ENCODE measurements around the gene ENPP5. TPM values are rescaled to one million over a fixed set of nuclear protein-coding genes. Genes with fewer than 3 reads are reported as not detected.

ENPP5 gene
- total RNA-seq, 1 experiment from 2014 or later = not detected

DNA sequence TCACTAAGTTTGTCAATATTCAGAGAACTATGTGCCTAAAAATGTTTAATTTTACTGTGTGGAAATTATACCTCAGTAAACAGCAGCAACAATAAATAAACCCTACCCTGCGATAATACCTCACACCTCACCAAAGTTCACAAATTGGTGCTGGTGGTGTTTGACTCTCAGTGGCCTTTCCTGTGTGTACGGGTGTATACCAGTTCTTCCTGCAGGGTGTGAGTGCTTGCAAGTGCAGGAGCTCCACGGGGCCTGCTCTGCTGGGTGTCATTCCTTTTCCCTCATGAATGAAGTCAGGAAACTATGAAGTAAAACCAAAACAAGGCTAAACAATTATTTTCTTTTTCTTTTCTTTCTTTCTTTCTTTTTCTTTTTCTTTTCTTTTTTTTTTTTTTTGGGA lies 4.1 kb upstream of the ENPP5 start:
- POLR2A ChIA-PET = interaction anchor here (0.6 kb wide), 1 partner anchor 21 kb away, joined by 3 read pairs; no protein-coding TSS in a partner anchor
- Histone ChIP-seq H3K36me3 (ENCODE audit: control insufficient read depth, insufficient read depth, low read length) (no peaks in the 10 kb centered on the region; the same call in 1 of the 2 replicates), H3K27ac (ENCODE audit: low read length) (no peak overlapping the region), H3K9me3 (ENCODE audit: control insufficient read depth, insufficient read depth, low read depth, low read length) (no peaks in the 10 kb centered on the region), H3K4me3 (ENCODE audit: low read depth in 2 of 2, low read length in 2 of 2) (no peak overlapping the region), H3K4me1 (ENCODE audit: control insufficient read depth, insufficient read depth, low read length) (no peaks in the 10 kb centered on the region; the same call in 1 of the 2 replicates), H3K27me3 (ENCODE audit: control insufficient read depth, insufficient read depth, low read length) (peaks cover 7% of the 10 kb centered on the region)
- ATAC-seq (no peak), DNase-seq (ENCODE audit: low read depth, low spot score) (no peak)
- CTCF ChIA-PET = no interaction called here
- TF ChIP-seq, protein P1, sequence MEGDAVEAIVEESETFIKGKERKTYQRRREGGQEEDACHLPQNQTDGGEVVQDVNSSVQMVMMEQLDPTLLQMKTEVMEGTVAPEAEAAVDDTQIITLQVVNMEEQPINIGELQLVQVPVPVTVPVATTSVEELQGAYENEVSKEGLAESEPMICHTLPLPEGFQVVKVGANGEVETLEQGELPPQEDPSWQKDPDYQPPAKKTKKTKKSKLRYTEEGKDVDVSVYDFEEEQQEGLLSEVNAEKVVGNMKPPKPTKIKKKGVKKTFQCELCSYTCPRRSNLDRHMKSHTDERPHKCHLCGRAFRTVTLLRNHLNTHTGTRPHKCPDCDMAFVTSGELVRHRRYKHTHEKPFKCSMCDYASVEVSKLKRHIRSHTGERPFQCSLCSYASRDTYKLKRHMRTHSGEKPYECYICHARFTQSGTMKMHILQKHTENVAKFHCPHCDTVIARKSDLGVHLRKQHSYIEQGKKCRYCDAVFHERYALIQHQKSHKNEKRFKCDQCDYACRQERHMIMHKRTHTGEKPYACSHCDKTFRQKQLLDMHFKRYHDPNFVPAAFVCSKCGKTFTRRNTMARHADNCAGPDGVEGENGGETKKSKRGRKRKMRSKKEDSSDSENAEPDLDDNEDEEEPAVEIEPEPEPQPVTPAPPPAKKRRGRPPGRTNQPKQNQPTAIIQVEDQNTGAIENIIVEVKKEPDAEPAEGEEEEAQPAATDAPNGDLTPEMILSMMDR (IDR thresholded peaks at IDR 0.05) = no peak
- TF ChIP-seq SIN3A (IDR thresholded peaks at IDR 0.05; ENCODE audit: borderline replicate concordance, insufficient read depth, low read depth, low read length) (no peak), TCF7L2 (IDR thresholded peaks at IDR 0.05; ENCODE audit: low read depth, low read length) (no peak), POLR2AphosphoS5 (IDR thresholded peaks at IDR 0.05; ENCODE audit: low read depth, low read length) (no peak)
- TF ChIP-seq, protein P2, sequence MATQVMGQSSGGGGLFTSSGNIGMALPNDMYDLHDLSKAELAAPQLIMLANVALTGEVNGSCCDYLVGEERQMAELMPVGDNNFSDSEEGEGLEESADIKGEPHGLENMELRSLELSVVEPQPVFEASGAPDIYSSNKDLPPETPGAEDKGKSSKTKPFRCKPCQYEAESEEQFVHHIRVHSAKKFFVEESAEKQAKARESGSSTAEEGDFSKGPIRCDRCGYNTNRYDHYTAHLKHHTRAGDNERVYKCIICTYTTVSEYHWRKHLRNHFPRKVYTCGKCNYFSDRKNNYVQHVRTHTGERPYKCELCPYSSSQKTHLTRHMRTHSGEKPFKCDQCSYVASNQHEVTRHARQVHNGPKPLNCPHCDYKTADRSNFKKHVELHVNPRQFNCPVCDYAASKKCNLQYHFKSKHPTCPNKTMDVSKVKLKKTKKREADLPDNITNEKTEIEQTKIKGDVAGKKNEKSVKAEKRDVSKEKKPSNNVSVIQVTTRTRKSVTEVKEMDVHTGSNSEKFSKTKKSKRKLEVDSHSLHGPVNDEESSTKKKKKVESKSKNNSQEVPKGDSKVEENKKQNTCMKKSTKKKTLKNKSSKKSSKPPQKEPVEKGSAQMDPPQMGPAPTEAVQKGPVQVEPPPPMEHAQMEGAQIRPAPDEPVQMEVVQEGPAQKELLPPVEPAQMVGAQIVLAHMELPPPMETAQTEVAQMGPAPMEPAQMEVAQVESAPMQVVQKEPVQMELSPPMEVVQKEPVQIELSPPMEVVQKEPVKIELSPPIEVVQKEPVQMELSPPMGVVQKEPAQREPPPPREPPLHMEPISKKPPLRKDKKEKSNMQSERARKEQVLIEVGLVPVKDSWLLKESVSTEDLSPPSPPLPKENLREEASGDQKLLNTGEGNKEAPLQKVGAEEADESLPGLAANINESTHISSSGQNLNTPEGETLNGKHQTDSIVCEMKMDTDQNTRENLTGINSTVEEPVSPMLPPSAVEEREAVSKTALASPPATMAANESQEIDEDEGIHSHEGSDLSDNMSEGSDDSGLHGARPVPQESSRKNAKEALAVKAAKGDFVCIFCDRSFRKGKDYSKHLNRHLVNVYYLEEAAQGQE (IDR thresholded peaks at IDR 0.05; ENCODE audit: insufficient read depth in 1 of 2, low read depth in 2 of 2, low read length in 1 of 2) = no peak
- in situ Hi-C loops (cut with HindIII; ENCODE audit: low pct_unique_long_range_greater_than_20kb, low sequenced_read_pairs) (no loop called here), intact Hi-C loops (cut with micrococcal nuclease; ENCODE audit: unreplicated experiment) (no loop called here)
- no TSS peak for BruUV-seq (replicated peaks)

DNA sequence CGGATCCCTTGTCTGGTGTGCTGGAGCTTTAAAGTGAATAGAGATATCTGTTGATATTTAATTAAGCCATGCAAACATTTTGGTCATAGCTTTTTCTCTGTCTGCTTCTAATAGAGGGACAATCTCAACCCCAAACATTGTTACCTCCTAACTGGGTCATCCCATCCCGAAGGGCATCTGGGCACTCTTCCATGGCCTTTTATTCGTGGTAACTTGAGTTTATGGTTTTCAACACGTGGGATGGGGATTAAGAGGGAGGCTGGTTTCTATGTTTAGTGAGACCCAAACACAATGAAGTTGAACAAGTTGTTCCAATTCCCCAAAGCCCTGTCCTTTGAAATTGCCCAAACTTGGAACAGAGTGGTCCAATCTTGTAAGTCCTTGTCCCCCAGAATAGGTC lies 1.4 kb upstream of the ENPP5 start:
- TF ChIP-seq TCF7L2 (IDR thresholded peaks at IDR 0.05; ENCODE audit: low read depth, low read length) (no peak), POLR2AphosphoS5 (IDR thresholded peaks at IDR 0.05; ENCODE audit: low read depth, low read length) (no peak), SIN3A (IDR thresholded peaks at IDR 0.05; ENCODE audit: borderline replicate concordance, insufficient read depth, low read depth, low read length) (no peak)
- TF ChIP-seq, protein P1 (IDR thresholded peaks at IDR 0.05) = no peak
- TF ChIP-seq, protein P2 (IDR thresholded peaks at IDR 0.05; ENCODE audit: insufficient read depth in 1 of 2, low read depth in 2 of 2, low read length in 1 of 2) = no peak
- POLR2A ChIA-PET = no interaction called here
- CTCF ChIA-PET = no interaction called here
- Histone ChIP-seq H3K27ac (ENCODE audit: low read length) (no peak overlapping the region), H3K4me3 (ENCODE audit: low read depth in 2 of 2, low read length in 2 of 2) (no peak overlapping the region), H3K9me3 (ENCODE audit: control insufficient read depth, insufficient read depth, low read depth, low read length) (no peaks in the 10 kb centered on the region), H3K4me1 (ENCODE audit: control insufficient read depth, insufficient read depth, low read length) (no peaks in the 10 kb centered on the region; the same call in 1 of the 2 replicates), H3K36me3 (ENCODE audit: control insufficient read depth, insufficient read depth, low read length) (no peaks in the 10 kb centered on the region; the same call in 1 of the 2 replicates), H3K27me3 (ENCODE audit: control insufficient read depth, insufficient read depth, low read length) (peaks cover 17% of the 10 kb centered on the region)
- in situ Hi-C loops (cut with HindIII; ENCODE audit: low pct_unique_long_range_greater_than_20kb, low sequenced_read_pairs) = no loop called here
- ATAC-seq (no peak), DNase-seq (ENCODE audit: low read depth, low spot score) (no peak)
- no TSS peak for BruUV-seq (replicated peaks)
- intact Hi-C loops (cut with micrococcal nuclease; ENCODE audit: unreplicated experiment) = no loop called here
